DOHH2 (cell line): ENCODE results near the gene TWIST2.

Source experiments
- H3F3A ChIP-seq: fragments of 200-600 bp; sonication (generic), shearing (Covaris generic); 2 replicates; pipeline ENCODE4 v1.6.0; 2016; ENCODE audit warnings: antibody characterized with exemption, mild to moderate bottlenecking; ENCODE audit not compliant: control insufficient read depth, insufficient read depth
- H3K27ac ChIP-seq: fragments of 200-600 bp; sonication (generic); 2 replicates; pipeline ENCODE4 v1.5.1; 2014; ENCODE audit warnings: low read depth, mild to moderate bottlenecking, low read length, moderate library complexity
- H3K27me3 ChIP-seq: fragments of 200-600 bp; sonication (generic); 2 replicates; pipeline ENCODE4 v1.6.1; 2014; ENCODE audit warnings: mild to moderate bottlenecking, low read length, mixed read lengths; ENCODE audit not compliant: control insufficient read depth
- H3K36me3 ChIP-seq: fragments of 200-600 bp; sonication (generic); 2 replicates; pipeline ENCODE4 v1.6.1; 2014; ENCODE audit warnings: mild to moderate bottlenecking, low read length, moderate library complexity, mixed read lengths; ENCODE audit not compliant: control insufficient read depth
- H3K4me1 ChIP-seq: fragments of 200-600 bp; sonication (generic); 2 replicates; pipeline ENCODE4 v1.6.1; 2014; ENCODE audit warnings: mild to moderate bottlenecking, low read length, mixed read lengths; ENCODE audit not compliant: control insufficient read depth
- H3K4me2 ChIP-seq: fragments of 200-600 bp; sonication (generic); 2 replicates; pipeline ENCODE4 v1.6.0; 2014; ENCODE audit warnings: mild to moderate bottlenecking, low read length, moderate library complexity
- H3K4me3 ChIP-seq: fragments of 200-600 bp; sonication (generic); 2 replicates; pipeline ENCODE4 v1.5.1; 2014; ENCODE audit warnings: mild to moderate bottlenecking, low read length, mixed read lengths
- H3K79me2 ChIP-seq: fragments of 200-600 bp; sonication (generic); 2 replicates; pipeline ENCODE4 v1.6.1; 2014; ENCODE audit warnings: mild to moderate bottlenecking, low read length, mixed read lengths; ENCODE audit not compliant: control insufficient read depth
- H3K9me2 ChIP-seq: fragments of 200-600 bp; sonication (generic); replicated peaks from 2 replicates; pipeline ENCODE4 v1.6.1; 2014; ENCODE audit warnings: mild to moderate bottlenecking, low read length, mixed read lengths; ENCODE audit not compliant: control insufficient read depth
- H3K9me3 ChIP-seq: fragments of 200-600 bp; sonication (generic); 2 replicates; pipeline ENCODE4 v1.6.1; 2014; ENCODE audit warnings: antibody characterized with exemption, low read length, mixed read lengths; ENCODE audit not compliant: control insufficient read depth, insufficient read depth
- H4K20me1 ChIP-seq: fragments of 200-600 bp; sonication (generic); 2 replicates; pipeline ENCODE4 v1.6.0; 2014; ENCODE audit warnings: low read depth, mild to moderate bottlenecking, antibody characterized with exemption, low read length, moderate library complexity; ENCODE audit not compliant: control insufficient read depth, insufficient read depth
- CTCF ChIP-seq: fragments of 200-600 bp; sonication (generic); IDR thresholded peaks from one replicate; pipeline ENCODE4 v1.5.1; 2014; ENCODE audit warnings: antibody characterized with exemption, mild to moderate bottlenecking, low read depth, low read length; ENCODE audit not compliant: poor library complexity, severe bottlenecking
- EZH2phosphoT487 ChIP-seq: fragments of 200-600 bp; sonication (generic); IDR thresholded peaks from 2 replicates; pipeline ENCODE4 v1.6.1; 2017; ENCODE audit warnings: borderline replicate concordance, mild to moderate bottlenecking, antibody characterized with exemption, low read length, moderate library complexity, mixed read lengths

The TWIST2 gene

GRCh38 chr2:238852206-238852869 is 4.5 kb downstream of the TWIST2 start:
- H3K4me3 ChIP-seq: no peak overlapping the region
- H3K9me2 ChIP-seq: no peaks in the 10 kb centered on the region
- H3K4me1 ChIP-seq: no peaks in the 10 kb centered on the region
- no peaks in the 10 kb centered on the region for H3K27me3 ChIP-seq
- no peaks in the 10 kb centered on the region; the same call in 1 of the 2 replicates for H3K9me3 ChIP-seq
- H3K36me3 ChIP-seq: no peaks in the 10 kb centered on the region
- TF ChIP-seq EZH2phosphoT487 (no peak), CTCF (no peak)
- H3F3A ChIP-seq: no peaks in the 10 kb centered on the region
- H3K27ac ChIP-seq: no peak overlapping the region
- H4K20me1 ChIP-seq: no peaks in the 10 kb centered on the region
- no peaks in the 10 kb centered on the region for H3K79me2 ChIP-seq
- no peak overlapping the region for H3K4me2 ChIP-seq

GRCh38 chr2:238853218-238853617 is 5.3 kb downstream of the TWIST2 start:
- H3K4me2 ChIP-seq: no peak overlapping the region
- H3K27me3 ChIP-seq: no peaks in the 10 kb centered on the region
- no peaks in the 10 kb centered on the region for H3K4me1 ChIP-seq
- H3K9me2 ChIP-seq: no peaks in the 10 kb centered on the region
- no peaks in the 10 kb centered on the region for H3K79me2 ChIP-seq
- no peaks in the 10 kb centered on the region; the same call in 1 of the 2 replicates for H3K9me3 ChIP-seq
- H3K27ac ChIP-seq: no peak overlapping the region
- H4K20me1 ChIP-seq: peaks cover under 1% of the 10 kb centered on the region; the same call in 1 of the 2 replicates
- H3F3A ChIP-seq: no peaks in the 10 kb centered on the region
- no peak for TF ChIP-seq CTCF
- no peak for TF ChIP-seq EZH2phosphoT487
- no peaks in the 10 kb centered on the region for H3K36me3 ChIP-seq
- H3K4me3 ChIP-seq: no peak overlapping the region

GRCh38 chr2:238853721-238854120 is 5.8 kb downstream of the TWIST2 start:
- no peak overlapping the region for H3K4me2 ChIP-seq
- peaks cover 3% of the 10 kb centered on the region; the same call in 1 of the 2 replicates for H4K20me1 ChIP-seq
- no peaks in the 10 kb centered on the region for H3F3A ChIP-seq
- H3K4me1 ChIP-seq: no peaks in the 10 kb centered on the region
- TF ChIP-seq CTCF (no peak), EZH2phosphoT487 (no peak)
- no peaks in the 10 kb centered on the region for H3K36me3 ChIP-seq
- no peaks in the 10 kb centered on the region for H3K27me3 ChIP-seq
- no peaks in the 10 kb centered on the region for H3K9me2 ChIP-seq
- no peak overlapping the region for H3K4me3 ChIP-seq
- no peaks in the 10 kb centered on the region for H3K79me2 ChIP-seq
- no peak overlapping the region for H3K27ac ChIP-seq
- H3K9me3 ChIP-seq: no peaks in the 10 kb centered on the region
